ENCODE results near the gene MED15. TPM values are rescaled to one million over a fixed set of nuclear protein-coding genes. Genes with fewer than 3 reads are reported as not detected.
"Not testable (repeated sequence)": the region's sequence is repeated elsewhere in the genome, so short reads cannot be mapped to it uniquely, and the experiment has no call there.

Gene MED15
- total RNA-seq, 1 donor from 2014 or later: 83.6 TPM

DNA sequence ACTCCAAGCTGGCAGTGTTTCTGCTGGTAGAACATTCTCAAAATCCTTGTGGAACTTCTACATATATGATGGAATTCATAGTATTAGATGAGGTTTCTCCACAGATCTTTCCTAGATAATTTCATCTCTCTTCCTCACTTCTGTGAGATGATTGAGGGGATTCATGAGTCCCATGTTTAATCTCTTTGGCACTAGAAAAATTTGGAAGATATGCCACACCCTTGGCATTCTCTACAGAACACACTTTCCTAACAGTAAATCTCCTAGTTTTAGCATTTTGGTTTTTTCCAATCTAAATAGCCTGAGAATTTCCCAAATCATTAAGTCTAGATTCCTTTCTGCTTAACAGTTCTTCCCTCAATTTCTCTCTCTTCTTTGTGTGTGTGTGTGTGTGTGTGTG is 35.3 kb downstream of the MED15 start:
- H3K27me3 Mint-ChIP-seq (ENCODE audit: unreplicated experiment): no peaks in the 10 kb centered on the region
- no peak overlapping the region for H3K4me3 Mint-ChIP-seq (ENCODE audit: unreplicated experiment)
- TF ChIP-seq, protein P1, sequence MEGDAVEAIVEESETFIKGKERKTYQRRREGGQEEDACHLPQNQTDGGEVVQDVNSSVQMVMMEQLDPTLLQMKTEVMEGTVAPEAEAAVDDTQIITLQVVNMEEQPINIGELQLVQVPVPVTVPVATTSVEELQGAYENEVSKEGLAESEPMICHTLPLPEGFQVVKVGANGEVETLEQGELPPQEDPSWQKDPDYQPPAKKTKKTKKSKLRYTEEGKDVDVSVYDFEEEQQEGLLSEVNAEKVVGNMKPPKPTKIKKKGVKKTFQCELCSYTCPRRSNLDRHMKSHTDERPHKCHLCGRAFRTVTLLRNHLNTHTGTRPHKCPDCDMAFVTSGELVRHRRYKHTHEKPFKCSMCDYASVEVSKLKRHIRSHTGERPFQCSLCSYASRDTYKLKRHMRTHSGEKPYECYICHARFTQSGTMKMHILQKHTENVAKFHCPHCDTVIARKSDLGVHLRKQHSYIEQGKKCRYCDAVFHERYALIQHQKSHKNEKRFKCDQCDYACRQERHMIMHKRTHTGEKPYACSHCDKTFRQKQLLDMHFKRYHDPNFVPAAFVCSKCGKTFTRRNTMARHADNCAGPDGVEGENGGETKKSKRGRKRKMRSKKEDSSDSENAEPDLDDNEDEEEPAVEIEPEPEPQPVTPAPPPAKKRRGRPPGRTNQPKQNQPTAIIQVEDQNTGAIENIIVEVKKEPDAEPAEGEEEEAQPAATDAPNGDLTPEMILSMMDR (IDR thresholded peaks at IDR 0.05; ENCODE audit: partially characterized antibody, unreplicated experiment): no peak
- H3K4me1 Mint-ChIP-seq (ENCODE audit: low read depth, unreplicated experiment): peaks cover 10% of the 10 kb centered on the region
- H3K27ac Mint-ChIP-seq (ENCODE audit: unreplicated experiment): no peak overlapping the region
- no peak for DNase-seq
- peaks cover 9% of the 10 kb centered on the region for H3K36me3 Mint-ChIP-seq (ENCODE audit: unreplicated experiment)
- no peaks in the 10 kb centered on the region for H3K9me3 Mint-ChIP-seq (ENCODE audit: unreplicated experiment)

DNA sequence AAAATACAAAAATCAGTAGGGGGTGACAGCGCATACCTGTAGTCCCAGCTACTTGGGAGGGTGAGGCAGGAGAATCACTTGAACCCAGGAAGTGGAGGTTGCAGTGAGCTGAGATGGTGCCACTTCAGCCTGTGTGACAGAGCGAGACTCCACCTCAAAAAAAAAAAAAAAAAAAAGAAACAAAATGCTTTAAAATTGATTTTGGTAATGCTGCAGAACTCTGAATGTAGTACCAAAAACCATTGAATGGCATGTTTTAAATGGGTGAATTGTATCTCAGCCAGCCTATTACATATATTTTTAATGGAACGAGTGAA is 37.9 kb downstream of the MED15 start:
- not testable (repeated sequence) for H3K27me3 Mint-ChIP-seq (ENCODE audit: unreplicated experiment); H3K27ac Mint-ChIP-seq (ENCODE audit: unreplicated experiment); H3K4me3 Mint-ChIP-seq (ENCODE audit: unreplicated experiment); DNase-seq; H3K9me3 Mint-ChIP-seq (ENCODE audit: unreplicated experiment); H3K36me3 Mint-ChIP-seq (ENCODE audit: unreplicated experiment)
- peaks cover 23% of the 10 kb centered on the region for H3K4me1 Mint-ChIP-seq (ENCODE audit: low read depth, unreplicated experiment)

DNA sequence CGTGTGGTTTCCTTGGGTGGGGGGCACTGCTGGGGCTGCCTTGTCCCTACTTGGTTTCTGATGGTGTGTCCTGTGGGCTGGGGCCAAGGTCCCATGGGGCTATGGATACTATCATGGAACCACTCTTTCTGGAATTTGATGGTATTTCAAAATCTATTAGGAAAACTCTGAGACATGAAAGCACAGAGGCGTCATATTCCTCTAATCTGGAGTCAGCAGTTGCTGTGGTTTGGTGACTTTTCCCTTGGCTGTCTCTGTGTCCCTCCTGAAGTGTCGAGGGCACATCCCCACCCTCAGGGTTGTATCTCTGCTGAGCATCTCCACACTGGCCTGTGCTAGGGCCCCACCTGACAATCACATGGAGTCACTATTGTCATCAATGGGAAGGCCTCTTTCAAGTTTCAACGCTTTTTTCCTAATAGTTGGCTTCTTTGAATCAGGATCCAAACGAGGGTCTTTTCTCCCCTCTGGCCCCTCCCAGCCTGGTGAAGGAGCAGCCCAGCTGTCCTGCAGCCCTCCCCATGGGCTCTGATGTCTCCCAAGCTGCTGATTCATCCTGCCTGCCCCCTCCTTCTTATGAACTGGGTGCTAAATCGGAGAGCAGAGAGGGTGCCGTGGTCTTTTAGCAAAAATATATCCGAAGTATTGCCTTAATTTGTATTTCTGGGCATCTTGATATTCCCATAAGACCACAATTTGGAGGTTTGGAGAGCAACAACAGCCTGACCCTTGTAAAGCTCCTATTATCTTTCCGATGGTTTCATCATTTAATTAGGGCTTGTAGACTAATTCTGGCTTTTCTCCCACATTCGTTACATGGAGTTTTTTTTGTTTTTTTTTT is 38.5 kb downstream of the MED15 start:
- no peak overlapping the region for H3K27ac Mint-ChIP-seq (ENCODE audit: unreplicated experiment)
- TF ChIP-seq, protein P1 (IDR thresholded peaks at IDR 0.05; ENCODE audit: partially characterized antibody, unreplicated experiment): no peak

DNA sequence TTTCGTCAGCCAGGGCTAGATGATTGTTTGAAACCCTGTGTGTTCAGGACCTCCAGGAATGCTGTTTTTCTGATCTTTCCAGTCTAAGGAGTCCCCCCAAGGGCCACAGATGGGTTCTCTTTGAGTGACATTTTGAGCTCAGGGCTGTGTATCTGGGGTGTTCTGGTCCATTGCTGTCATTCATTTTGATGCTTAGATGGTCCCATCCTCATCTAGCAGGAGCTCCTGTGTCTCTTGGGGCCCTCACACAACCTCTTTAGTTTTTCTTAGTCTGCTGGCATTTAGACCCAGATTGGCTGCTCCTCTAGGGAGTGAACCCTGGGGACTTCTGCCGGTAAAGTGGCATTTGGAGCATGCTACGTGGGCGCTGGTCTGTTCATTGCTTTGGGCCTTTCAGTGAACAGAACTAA is 39.1 kb downstream of the MED15 start:
- peak overlapping the region; percentile 32 for H3K4me3 Mint-ChIP-seq (ENCODE audit: unreplicated experiment)
- peaks cover 9% of the 10 kb centered on the region for H3K36me3 Mint-ChIP-seq (ENCODE audit: unreplicated experiment)
- TF ChIP-seq, protein P1 (IDR thresholded peaks at IDR 0.05; ENCODE audit: partially characterized antibody, unreplicated experiment): no peak
- H3K4me1 Mint-ChIP-seq (ENCODE audit: low read depth, unreplicated experiment): peaks cover 30% of the 10 kb centered on the region
- no peaks in the 10 kb centered on the region for H3K27me3 Mint-ChIP-seq (ENCODE audit: unreplicated experiment)
- no peak for DNase-seq
- H3K9me3 Mint-ChIP-seq (ENCODE audit: unreplicated experiment): no peaks in the 10 kb centered on the region
- H3K27ac Mint-ChIP-seq (ENCODE audit: unreplicated experiment): no peak overlapping the region

More for the DNA sequence above, 38.5 kb downstream of the MED15 start:
- H3K4me3 Mint-ChIP-seq (ENCODE audit: unreplicated experiment): peak overlapping the region; percentile 32
- peaks cover 26% of the 10 kb centered on the region for H3K4me1 Mint-ChIP-seq (ENCODE audit: low read depth, unreplicated experiment)
- no peaks in the 10 kb centered on the region for H3K9me3 Mint-ChIP-seq (ENCODE audit: unreplicated experiment)
- H3K27me3 Mint-ChIP-seq (ENCODE audit: unreplicated experiment): no peaks in the 10 kb centered on the region
- no peak for DNase-seq
- peaks cover 9% of the 10 kb centered on the region for H3K36me3 Mint-ChIP-seq (ENCODE audit: unreplicated experiment)

DNA sequence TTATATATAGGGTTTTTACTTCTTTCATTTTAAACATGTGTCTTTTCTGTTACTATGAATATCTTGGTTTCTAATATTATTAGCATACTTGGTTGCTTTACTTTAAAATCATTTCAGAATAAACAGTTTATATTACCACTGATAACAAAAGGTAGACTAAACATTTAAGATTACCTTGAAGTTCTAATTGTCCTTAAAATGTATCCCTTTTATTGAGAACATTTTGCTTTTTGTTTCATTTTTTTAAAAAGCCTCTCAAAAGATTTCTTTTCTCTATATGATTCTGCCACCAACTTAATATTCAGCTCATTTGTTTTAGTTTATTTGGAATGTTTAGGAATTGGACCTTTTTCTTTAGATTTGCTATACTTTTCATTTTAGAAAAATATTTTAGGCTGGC is 39.6 kb downstream of the MED15 start:
- Mint-ChIP-seq H3K4me3 (ENCODE audit: unreplicated experiment) (no peak overlapping the region), H3K36me3 (ENCODE audit: unreplicated experiment) (peaks cover 9% of the 10 kb centered on the region), H3K27ac (ENCODE audit: unreplicated experiment) (no peak overlapping the region), H3K27me3 (ENCODE audit: unreplicated experiment) (no peaks in the 10 kb centered on the region), H3K9me3 (ENCODE audit: unreplicated experiment) (no peaks in the 10 kb centered on the region), H3K4me1 (ENCODE audit: low read depth, unreplicated experiment) (peaks cover 34% of the 10 kb centered on the region)
- TF ChIP-seq, protein P1 (IDR thresholded peaks at IDR 0.05; ENCODE audit: partially characterized antibody, unreplicated experiment): no peak
- no peak for DNase-seq
